ENCODE measurements around the gene VEZF1. TPM values are rescaled to one million over a fixed set of nuclear protein-coding genes. Genes with fewer than 3 reads are reported as not detected.

Gene VEZF1, protein sequence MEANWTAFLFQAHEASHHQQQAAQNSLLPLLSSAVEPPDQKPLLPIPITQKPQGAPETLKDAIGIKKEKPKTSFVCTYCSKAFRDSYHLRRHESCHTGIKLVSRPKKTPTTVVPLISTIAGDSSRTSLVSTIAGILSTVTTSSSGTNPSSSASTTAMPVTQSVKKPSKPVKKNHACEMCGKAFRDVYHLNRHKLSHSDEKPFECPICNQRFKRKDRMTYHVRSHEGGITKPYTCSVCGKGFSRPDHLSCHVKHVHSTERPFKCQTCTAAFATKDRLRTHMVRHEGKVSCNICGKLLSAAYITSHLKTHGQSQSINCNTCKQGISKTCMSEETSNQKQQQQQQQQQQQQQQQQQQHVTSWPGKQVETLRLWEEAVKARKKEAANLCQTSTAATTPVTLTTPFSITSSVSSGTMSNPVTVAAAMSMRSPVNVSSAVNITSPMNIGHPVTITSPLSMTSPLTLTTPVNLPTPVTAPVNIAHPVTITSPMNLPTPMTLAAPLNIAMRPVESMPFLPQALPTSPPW
- 10 to 100 TPM; 57.3 to 59.8 TPM for total RNA-seq
- polyA plus RNA-seq: 10 to 100 TPM; 21.2 to 27.7 TPM
- long read RNA-seq, donor 1, transcript VEZF1-202 (6 exons, 2,321 nt): major isoform, 32 of 51 reads
- long read RNA-seq, donor 1, partial matches to known transcripts: 1 of 51 reads
- long read RNA-seq, donor 1, other reads (novel, unspliced or antisense): 18 of 51 reads
- long read RNA-seq, donor 2, transcript VEZF1-202 (6 exons, 2,321 nt): major isoform, 13 of 24 reads
- long read RNA-seq, donor 2, partial matches to known transcripts: 1 of 24 reads
- long read RNA-seq, donor 2, other reads (novel, unspliced or antisense): 10 of 24 reads

DNA sequence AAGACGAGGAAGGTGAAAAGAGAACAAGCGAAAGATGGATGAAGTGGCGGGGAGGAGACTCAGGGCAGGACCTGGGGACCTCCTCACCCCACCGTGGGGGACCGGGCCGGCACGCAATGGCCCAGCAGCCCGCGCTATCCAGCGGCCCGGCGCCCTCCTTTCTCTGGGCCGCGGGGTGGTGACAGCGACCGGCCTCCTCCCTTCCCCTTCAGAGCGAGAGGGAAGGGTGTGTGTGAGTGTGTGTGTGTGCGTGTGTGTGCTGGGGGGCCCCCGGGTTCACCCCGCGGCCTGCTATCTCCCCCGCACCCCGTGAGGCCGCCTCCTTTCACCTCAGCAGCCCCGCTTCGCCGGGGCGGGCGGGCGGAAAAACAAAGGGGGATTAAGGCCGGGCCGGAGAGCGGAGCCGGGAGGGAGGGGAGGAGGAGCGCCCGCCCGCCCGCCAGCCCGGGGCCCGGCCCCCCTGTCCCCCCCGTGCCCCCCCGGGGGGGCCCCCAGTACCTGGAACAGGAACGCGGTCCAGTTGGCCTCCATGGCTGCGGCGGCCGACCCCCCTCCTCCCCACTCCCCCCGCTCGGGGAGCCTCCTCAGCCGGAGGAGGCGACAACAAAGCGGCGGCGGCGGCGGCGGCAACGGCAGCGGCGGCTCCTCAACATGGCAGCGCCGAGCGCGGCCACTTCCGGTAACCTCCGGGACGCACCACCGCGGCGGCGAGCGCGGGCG lies at the start of gene VEZF1:
Gene VEZF1 (minus strand): TSS at position 674 of the 720 bp plus-strand sequence. CDS start 143 bp downstream, at position 531.
- peak; percentile 87 to 94 for DNase-seq
- peaks cover 0 to 2% of the 10 kb centered on the region in 2 donors for H3K27me3 ChIP-seq (ENCODE audit: control insufficient read depth in 1 of 2, insufficient read depth in 2 of 2, low read length in 1 of 2)
- no peaks in the 10 kb centered on the region for H3K36me3 ChIP-seq (ENCODE audit: control insufficient read depth in 1 of 2, insufficient read depth in 2 of 2, low read length in 1 of 2)
- intact Hi-C loops (cut with DNase I): loop anchor here (2.0 to 5.0 kb wide), 2 partner anchors 35 to 113 kb away; no protein-coding TSS in a partner anchor
- 0% methylated on average over 18 to 74 of the region's 74 CpGs for WGBS, 2 donors
- peak within 1 kb of the TSS; percentile 77 to 94 for H3K27ac ChIP-seq (ENCODE audit: low read depth in 1 of 2, low read length in 2 of 2)
- H3K4me1 ChIP-seq (ENCODE audit: control insufficient read depth in 1 of 2, insufficient read depth in 2 of 2, low read length in 2 of 2): peaks cover 4 to 9% of the 10 kb centered on the region in 2 donors
- no peaks in the 10 kb centered on the region for H3K9me3 ChIP-seq (ENCODE audit: control insufficient read depth, low read length)
- H3K4me3 ChIP-seq (ENCODE audit: low read length in 2 of 2): peak within 1 kb of the TSS; percentile 76 to 90
- peak; percentile 86 for ATAC-seq (ENCODE audit: low FRiP score)

DNA sequence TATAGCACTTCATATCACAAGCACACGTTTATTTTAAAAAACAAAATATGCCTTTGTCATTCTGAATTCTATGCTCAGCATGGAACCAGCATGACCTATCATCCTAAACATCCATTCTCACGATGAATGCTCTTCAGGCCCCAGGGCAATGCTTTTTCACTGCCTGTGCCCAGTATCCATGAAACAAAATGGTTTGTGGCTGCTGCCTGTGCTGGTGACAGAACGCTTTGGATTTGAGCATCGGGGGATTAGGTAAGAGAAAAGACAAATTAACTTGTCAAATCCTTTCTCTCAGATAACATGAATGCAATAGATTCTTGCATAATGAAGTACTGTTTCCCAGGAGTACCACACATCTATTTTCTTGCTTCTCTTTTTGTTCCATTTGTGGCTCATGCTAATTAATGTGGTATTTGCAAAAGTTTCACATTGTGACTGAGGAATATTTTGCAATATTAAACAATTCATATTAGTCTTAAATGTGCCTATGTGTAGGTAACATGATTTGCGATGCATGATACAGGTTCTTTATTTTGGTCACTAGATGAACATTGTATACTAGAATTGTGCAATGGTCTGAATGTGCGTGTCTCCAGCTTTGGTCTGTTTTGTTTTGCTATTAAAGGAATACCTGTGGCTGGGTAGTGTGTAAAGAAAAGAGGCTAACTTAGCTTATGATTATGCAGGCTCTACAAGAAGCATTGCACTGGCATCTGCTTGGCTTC lies 44.8 kb upstream of the VEZF1 start:
- 47 to 55% methylated on average over 6 of the region's 6 CpGs for WGBS, 2 donors

GRCh38 chr17:58028578-58028977 lies 40.5 kb upstream of the VEZF1 start:
- Histone ChIP-seq H3K9me3 (ENCODE audit: control insufficient read depth, low read length) (no peaks in the 10 kb centered on the region), H3K36me3 (ENCODE audit: control insufficient read depth in 1 of 2, insufficient read depth in 2 of 2, low read length in 1 of 2) (no peaks in the 10 kb centered on the region), H3K27me3 (ENCODE audit: control insufficient read depth in 1 of 2, insufficient read depth in 2 of 2, low read length in 1 of 2) (no peaks in the 10 kb centered on the region), H3K27ac (ENCODE audit: low read depth in 1 of 2, low read length in 2 of 2) (no peak overlapping the region), H3K4me3 (ENCODE audit: low read length in 2 of 2) (no peak overlapping the region), H3K4me1 (ENCODE audit: control insufficient read depth in 1 of 2, insufficient read depth in 2 of 2, low read length in 2 of 2) (no peaks in the 10 kb centered on the region)
- DNase-seq: no peak
- no peak for ATAC-seq (ENCODE audit: low FRiP score)
- intact Hi-C loops (cut with DNase I): no loop called here

More for the DNA sequence above, 44.8 kb upstream of the VEZF1 start:
- no peak overlapping the region for H3K27ac ChIP-seq (ENCODE audit: low read depth in 1 of 2, low read length in 2 of 2)
- H3K4me1 ChIP-seq (ENCODE audit: control insufficient read depth in 1 of 2, insufficient read depth in 2 of 2, low read length in 2 of 2): no peaks in the 10 kb centered on the region
- intact Hi-C loops (cut with DNase I): no loop called here
- no peaks in the 10 kb centered on the region for H3K36me3 ChIP-seq (ENCODE audit: control insufficient read depth in 1 of 2, insufficient read depth in 2 of 2, low read length in 1 of 2)
- no peak overlapping the region for H3K4me3 ChIP-seq (ENCODE audit: low read length in 2 of 2)
- DNase-seq (no peak), ATAC-seq (ENCODE audit: low FRiP score) (no peak)
- H3K9me3 ChIP-seq (ENCODE audit: control insufficient read depth, low read length): no peaks in the 10 kb centered on the region
- no peaks in the 10 kb centered on the region for H3K27me3 ChIP-seq (ENCODE audit: control insufficient read depth in 1 of 2, insufficient read depth in 2 of 2, low read length in 1 of 2)

GRCh38 chr17:58020401-58020800 lies 32.3 kb upstream of the VEZF1 start:
- no peaks in the 10 kb centered on the region for H3K4me1 ChIP-seq (ENCODE audit: control insufficient read depth in 1 of 2, insufficient read depth in 2 of 2, low read length in 2 of 2)
- H3K36me3 ChIP-seq (ENCODE audit: control insufficient read depth in 1 of 2, insufficient read depth in 2 of 2, low read length in 1 of 2): no peaks in the 10 kb centered on the region
- no peaks in the 10 kb centered on the region for H3K9me3 ChIP-seq (ENCODE audit: control insufficient read depth, low read length)
- WGBS, 2 donors: 67% methylated on average over 9 of the region's 9 CpGs
- DNase-seq (no peak), ATAC-seq (ENCODE audit: low FRiP score) (no peak)
- H3K27me3 ChIP-seq (ENCODE audit: control insufficient read depth in 1 of 2, insufficient read depth in 2 of 2, low read length in 1 of 2): no peaks in the 10 kb centered on the region
- no peak overlapping the region for H3K4me3 ChIP-seq (ENCODE audit: low read length in 2 of 2)
- intact Hi-C loops (cut with DNase I): no loop called here
- H3K27ac ChIP-seq (ENCODE audit: low read depth in 1 of 2, low read length in 2 of 2): no peak overlapping the region

DNA sequence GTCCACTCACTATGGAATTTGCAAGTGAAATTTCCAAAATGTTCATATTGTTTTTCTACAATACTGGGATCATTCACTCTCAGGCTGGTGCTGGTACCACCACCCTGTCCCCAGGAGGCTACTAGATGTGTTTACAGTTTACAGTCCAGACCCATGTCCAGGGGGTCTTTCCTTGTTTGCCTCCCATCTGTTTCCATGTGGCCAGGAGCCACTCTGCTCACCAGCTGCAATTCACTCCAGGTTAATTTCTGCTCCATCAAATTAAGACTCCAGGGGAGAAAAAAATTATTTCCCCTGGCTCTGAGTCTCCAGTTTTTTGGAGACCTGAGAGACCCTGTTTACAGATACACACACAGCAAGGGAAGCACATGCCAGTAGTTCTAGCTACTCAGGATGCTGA lies 31.5 kb upstream of the VEZF1 start:
- Histone ChIP-seq H3K36me3 (ENCODE audit: control insufficient read depth in 1 of 2, insufficient read depth in 2 of 2, low read length in 1 of 2) (no peaks in the 10 kb centered on the region), H3K4me1 (ENCODE audit: control insufficient read depth in 1 of 2, insufficient read depth in 2 of 2, low read length in 2 of 2) (no peaks in the 10 kb centered on the region), H3K4me3 (ENCODE audit: low read length in 2 of 2) (no peak overlapping the region), H3K9me3 (ENCODE audit: control insufficient read depth, low read length) (no peaks in the 10 kb centered on the region), H3K27me3 (ENCODE audit: control insufficient read depth in 1 of 2, insufficient read depth in 2 of 2, low read length in 1 of 2) (no peaks in the 10 kb centered on the region), H3K27ac (ENCODE audit: low read depth in 1 of 2, low read length in 2 of 2) (no peak overlapping the region)
- DNase-seq: no peak
- intact Hi-C loops (cut with DNase I): loop anchor here in 1 of 2 donors (10.0 kb wide), 1 partner anchor 95 kb away; no protein-coding TSS in a partner anchor
- no peak for ATAC-seq (ENCODE audit: low FRiP score)

- Histone ChIP-seq H3K27me3 (ENCODE audit: control insufficient read depth in 1 of 2, insufficient read depth in 2 of 2, low read length in 1 of 2) (no peaks in the 10 kb centered on the region), H3K4me3 (ENCODE audit: low read length in 2 of 2) (no peak overlapping the region), H3K27ac (ENCODE audit: low read depth in 1 of 2, low read length in 2 of 2) (no peak overlapping the region), H3K4me1 (ENCODE audit: control insufficient read depth in 1 of 2, insufficient read depth in 2 of 2, low read length in 2 of 2) (no peaks in the 10 kb centered on the region), H3K36me3 (ENCODE audit: control insufficient read depth in 1 of 2, insufficient read depth in 2 of 2, low read length in 1 of 2) (no peaks in the 10 kb centered on the region), H3K9me3 (ENCODE audit: control insufficient read depth, low read length) (no peaks in the 10 kb centered on the region)
- intact Hi-C loops (cut with DNase I): loop anchor here in 1 of 2 donors (10.0 kb wide), 1 partner anchor 96 kb away; no protein-coding TSS in a partner anchor
- WGBS, 2 donors: 52 to 55% methylated on average over 3 of the region's 3 CpGs
- ATAC-seq (ENCODE audit: low FRiP score): no peak
- DNase-seq: no peak
These were observed 31.0 kb upstream of the VEZF1 start for GRCh38 chr17:58019039-58019438.

DNA sequence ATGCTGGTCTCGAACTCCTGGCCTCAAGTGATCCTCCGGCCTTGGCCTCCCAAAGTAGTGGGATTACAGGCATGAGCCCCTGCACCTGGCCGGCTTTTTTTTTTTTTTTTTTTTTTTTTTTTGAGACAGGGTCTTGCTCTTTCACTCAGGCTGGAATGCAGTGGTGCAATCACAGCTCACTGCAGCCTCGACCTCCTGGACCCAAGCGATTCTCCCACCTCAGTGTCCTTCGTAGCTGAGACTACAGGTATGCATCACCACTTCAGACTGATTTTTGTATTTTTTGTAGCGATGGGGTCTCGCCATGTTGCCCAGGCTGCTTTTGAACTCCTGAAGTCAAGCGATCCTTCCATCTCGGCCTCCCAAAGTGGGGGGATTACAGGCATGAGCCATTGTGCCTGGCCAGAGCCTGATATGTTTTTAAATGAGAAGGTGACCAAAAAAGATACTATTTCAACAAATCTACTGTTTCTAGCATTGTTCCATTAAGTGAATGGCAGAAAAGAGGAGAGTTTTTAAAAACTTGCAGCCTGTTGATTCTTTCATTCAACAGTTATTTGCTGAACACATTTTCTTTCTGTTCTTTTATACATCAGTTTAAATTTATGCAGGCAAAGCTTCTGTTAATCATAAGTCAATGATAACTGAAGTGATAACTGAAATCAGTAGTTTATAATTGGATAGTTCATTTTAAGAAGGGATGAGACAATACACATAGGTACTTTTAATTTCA lies 22.2 kb upstream of the VEZF1 start:
- peaks cover 0 to 1% of the 10 kb centered on the region in 2 donors for H3K36me3 ChIP-seq (ENCODE audit: control insufficient read depth in 1 of 2, insufficient read depth in 2 of 2, low read length in 1 of 2)
- H3K4me3 ChIP-seq (ENCODE audit: low read length in 2 of 2): no peak overlapping the region
- ATAC-seq (ENCODE audit: low FRiP score) (no peak), DNase-seq (no peak)
- H3K4me1 ChIP-seq (ENCODE audit: control insufficient read depth in 1 of 2, insufficient read depth in 2 of 2, low read length in 2 of 2): no peaks in the 10 kb centered on the region
- WGBS, 2 donors: 98% methylated on average over 10 of the region's 10 CpGs
- H3K27ac ChIP-seq (ENCODE audit: low read depth in 1 of 2, low read length in 2 of 2): no peak overlapping the region
- intact Hi-C loops (cut with DNase I): loop anchor here in 1 of 2 donors (10.0 kb wide), 1 partner anchor 105 kb away; no protein-coding TSS in a partner anchor
- no peaks in the 10 kb centered on the region for H3K27me3 ChIP-seq (ENCODE audit: control insufficient read depth in 1 of 2, insufficient read depth in 2 of 2, low read length in 1 of 2)
- no peaks in the 10 kb centered on the region for H3K9me3 ChIP-seq (ENCODE audit: control insufficient read depth, low read length)
